ENCODE results near the gene ESYT2. TPM values are rescaled to one million over a fixed set of nuclear protein-coding genes. Genes with fewer than 3 reads are reported as not detected.

ESYT2 gene
- polyA plus RNA-seq, 3 donors, result 14.0 to 24.1 (median 22.0) TPM

GRCh38 chr7:158695726-158696452 lies 133.4 kb downstream of the ESYT2 start:
- no peaks in the 10 kb centered on the region for H3K27me3 Mint-ChIP-seq (ENCODE audit: low read depth in 3 of 3)
- DNase-seq, result peak; percentile 85 to 94 (median 90)
- no peaks in the 10 kb centered on the region for H3K9me3 ChIP-seq (replicated peaks in 1 of 2; ENCODE audit: control insufficient read depth in 1 of 2, insufficient read depth in 1 of 2, low read length in 2 of 2)
- peak overlapping the region in 6 of 7 donors; percentile 24 to 92 (median 80) for H3K27ac Mint-ChIP-seq
- H3K36me3 Mint-ChIP-seq, result peaks cover 23 to 51% of the 10 kb centered on the region in 2 donors
- H3K4me2 ChIP-seq (replicated peaks; ENCODE audit: extremely low read depth, low read length, poor library complexity, severe bottlenecking), result peak overlapping the region; percentile 57
- H3K27me3 ChIP-seq (ENCODE audit: control insufficient read depth in 2 of 2, insufficient read depth in 2 of 2, low read length in 2 of 2), result no peaks in the 10 kb centered on the region
- H3K4me3 Mint-ChIP-seq, result peak overlapping the region in 1 of 2 donors; percentile 75
- peak overlapping the region; percentile 37 for H2AFZ ChIP-seq (ENCODE audit: insufficient read depth, low read depth, low read length, poor library complexity, severe bottlenecking)
- H3K27ac ChIP-seq (ENCODE audit: low read depth in 1 of 2, low read length in 2 of 2), result peak overlapping the region in 1 of 2 donors; percentile 67
- no peak overlapping the region for H3K9ac ChIP-seq (ENCODE audit: insufficient read depth, low read length, poor library complexity, severe bottlenecking)
- TF ChIP-seq, protein P1, sequence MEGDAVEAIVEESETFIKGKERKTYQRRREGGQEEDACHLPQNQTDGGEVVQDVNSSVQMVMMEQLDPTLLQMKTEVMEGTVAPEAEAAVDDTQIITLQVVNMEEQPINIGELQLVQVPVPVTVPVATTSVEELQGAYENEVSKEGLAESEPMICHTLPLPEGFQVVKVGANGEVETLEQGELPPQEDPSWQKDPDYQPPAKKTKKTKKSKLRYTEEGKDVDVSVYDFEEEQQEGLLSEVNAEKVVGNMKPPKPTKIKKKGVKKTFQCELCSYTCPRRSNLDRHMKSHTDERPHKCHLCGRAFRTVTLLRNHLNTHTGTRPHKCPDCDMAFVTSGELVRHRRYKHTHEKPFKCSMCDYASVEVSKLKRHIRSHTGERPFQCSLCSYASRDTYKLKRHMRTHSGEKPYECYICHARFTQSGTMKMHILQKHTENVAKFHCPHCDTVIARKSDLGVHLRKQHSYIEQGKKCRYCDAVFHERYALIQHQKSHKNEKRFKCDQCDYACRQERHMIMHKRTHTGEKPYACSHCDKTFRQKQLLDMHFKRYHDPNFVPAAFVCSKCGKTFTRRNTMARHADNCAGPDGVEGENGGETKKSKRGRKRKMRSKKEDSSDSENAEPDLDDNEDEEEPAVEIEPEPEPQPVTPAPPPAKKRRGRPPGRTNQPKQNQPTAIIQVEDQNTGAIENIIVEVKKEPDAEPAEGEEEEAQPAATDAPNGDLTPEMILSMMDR (IDR thresholded peaks at IDR 0.05), result peak; percentile 81
- H3K4me1 ChIP-seq (ENCODE audit: control insufficient read depth in 1 of 2, insufficient read depth in 2 of 2, low read length in 2 of 2), result peaks cover 8% of the 10 kb centered on the region in 2 donors
- H3K36me3 ChIP-seq (replicated peaks in 1 of 2; ENCODE audit: control insufficient read depth in 1 of 2, insufficient read depth in 2 of 2, low read length in 2 of 2), result peaks cover 16 to 53% of the 10 kb centered on the region in 2 donors
- no peaks in the 10 kb centered on the region for H4K20me1 ChIP-seq (ENCODE audit: insufficient read depth, low read length)
- intact Hi-C loops (cut with micrococcal nuclease), result loop anchor here (1.0 to 10.0 kb wide), 5 partner anchors 41 to 281 kb away; partner anchors contain the start of genes DYNC2I1 (in 1 of the 2) and ESYT2 (in 1 of the 2)
- peak overlapping the region in 1 of 3 experiments; percentile 23 for H3K4me3 ChIP-seq (replicated peaks in 1 of 3; ENCODE audit: low read depth in 2 of 3, low read length in 3 of 3)
- H3K9me3 Mint-ChIP-seq, result no peaks in the 10 kb centered on the region
- peaks cover 14% of the 10 kb centered on the region for H3K4me1 Mint-ChIP-seq
- WGBS (ENCODE audit: insufficient coverage), result 72% methylated on average over 2 of the region's 10 CpGs
- peaks cover 77% of the 10 kb centered on the region for H3K79me2 ChIP-seq (ENCODE audit: insufficient read depth, low read length)

- Mint-ChIP-seq H3K4me1 (peaks cover 13% of the 10 kb centered on the region), H3K27ac (peak overlapping the region in 1 of 7 donors; percentile 44), H3K9me3 (no peaks in the 10 kb centered on the region), H3K36me3 (peaks cover 23 to 54% of the 10 kb centered on the region in 2 donors), H3K4me3 (no peak overlapping the region), H3K27me3 (ENCODE audit: low read depth in 3 of 3) (no peaks in the 10 kb centered on the region)
- Histone ChIP-seq H3K9ac (ENCODE audit: insufficient read depth, low read length, poor library complexity, severe bottlenecking) (no peak overlapping the region), H3K36me3 (replicated peaks in 1 of 2; ENCODE audit: control insufficient read depth in 1 of 2, insufficient read depth in 2 of 2, low read length in 2 of 2) (peaks cover 22 to 54% of the 10 kb centered on the region in 2 donors), H3K4me1 (ENCODE audit: control insufficient read depth in 1 of 2, insufficient read depth in 2 of 2, low read length in 2 of 2) (peaks cover 8% of the 10 kb centered on the region in 2 donors), H3K27ac (ENCODE audit: low read depth in 1 of 2, low read length in 2 of 2) (peak overlapping the region in 1 of 2 donors; percentile 67), H3K4me2 (replicated peaks; ENCODE audit: extremely low read depth, low read length, poor library complexity, severe bottlenecking) (no peak overlapping the region), H3K79me2 (ENCODE audit: insufficient read depth, low read length) (peaks cover 69% of the 10 kb centered on the region), H2AFZ (ENCODE audit: insufficient read depth, low read depth, low read length, poor library complexity, severe bottlenecking) (no peak overlapping the region), H3K27me3 (ENCODE audit: control insufficient read depth in 2 of 2, insufficient read depth in 2 of 2, low read length in 2 of 2) (no peaks in the 10 kb centered on the region), H3K4me3 (replicated peaks in 1 of 3; ENCODE audit: low read depth in 2 of 3, low read length in 3 of 3) (no peak overlapping the region), H4K20me1 (ENCODE audit: insufficient read depth, low read length) (no peaks in the 10 kb centered on the region), H3K9me3 (replicated peaks in 1 of 2; ENCODE audit: control insufficient read depth in 1 of 2, insufficient read depth in 1 of 2, low read length in 2 of 2) (no peaks in the 10 kb centered on the region)
- DNase-seq, result no peak
- TF ChIP-seq, protein P1 (IDR thresholded peaks at IDR 0.05), result no peak
- 100% methylated on average over 1 of the region's 3 CpGs for WGBS (ENCODE audit: insufficient coverage)
- intact Hi-C loops (cut with micrococcal nuclease), result loop anchor here (5.0 to 10.0 kb wide), 3 partner anchors 42 to 160 kb away; partner anchors contain the start of genes DYNC2I1 (in 1 of the 2) and ESYT2 (in 1 of the 2)
Observed at GRCh38 chr7:158695056-158695455, 134.3 kb downstream of the ESYT2 start.

All from CD14-positive monocyte (primary cell).